ENCODE results near the gene CD99. TPM values are rescaled to one million over a fixed set of nuclear protein-coding genes. Genes with fewer than 3 reads are reported as not detected.
"Not testable (repeated sequence)": the region's sequence is repeated elsewhere in the genome, so short reads cannot be mapped to it uniquely, and the experiment has no call there.

CD99 gene
- total RNA-seq, 1 donor from 2014 or later, result 282 TPM

GRCh38 chrX:2717312-2717711 is 26.2 kb downstream of the CD99 start:
- Histone ChIP-seq H3K4me3 (no peak overlapping the region), H3K4me1 (no peaks in the 10 kb centered on the region), H3K27me3 (no peaks in the 10 kb centered on the region), H3K36me3 (peaks cover 0 to 51% of the 10 kb centered on the region in 2 donors), H3K9me3 (no peaks in the 10 kb centered on the region), H3K27ac (no peak overlapping the region)
- TF ChIP-seq POLR2AphosphoS5 (IDR thresholded peaks at IDR 0.05; ENCODE audit: insufficient read depth in 1 of 2, low read depth in 1 of 2) (no peak), CTCF (IDR thresholded peaks at IDR 0.05) (no peak), POLR2A (IDR thresholded peaks at IDR 0.05) (no peak)
- no peak for DNase-seq (ENCODE audit: extremely low spot score in 2 of 2)
- intact Hi-C loops (cut with DNase I), result no loop called here

DNA sequence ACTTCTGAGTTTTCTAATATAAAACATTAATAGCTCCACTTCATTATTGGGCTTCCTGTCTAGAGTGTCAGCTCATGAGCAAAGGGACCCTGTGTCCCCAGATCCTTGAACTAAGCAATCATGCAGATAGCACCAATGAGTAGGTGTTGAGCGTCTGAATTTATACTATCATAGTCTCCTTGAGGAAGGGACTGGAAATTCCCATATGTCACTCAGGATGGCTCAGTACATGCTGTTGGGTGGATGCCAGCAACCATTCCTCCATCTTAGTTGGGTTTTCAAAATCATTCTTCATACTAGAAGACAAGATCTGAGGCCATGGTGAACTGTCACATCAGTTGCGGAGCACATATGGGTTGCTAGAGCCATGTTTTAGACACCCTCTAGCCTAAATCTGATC is 27.7 kb downstream of the CD99 start:
- Histone ChIP-seq H3K4me3 (no peak overlapping the region), H3K27me3 (no peaks in the 10 kb centered on the region), H3K4me1 (no peaks in the 10 kb centered on the region), H3K27ac (no peak overlapping the region), H3K36me3 (peaks cover 0 to 66% of the 10 kb centered on the region in 2 donors), H3K9me3 (no peaks in the 10 kb centered on the region)
- no peak for DNase-seq (ENCODE audit: extremely low spot score in 2 of 2)
- intact Hi-C loops (cut with DNase I), result no loop called here
- TF ChIP-seq POLR2AphosphoS5 (IDR thresholded peaks at IDR 0.05; ENCODE audit: insufficient read depth in 1 of 2, low read depth in 1 of 2), result no peak
- TF ChIP-seq CTCF (IDR thresholded peaks at IDR 0.05), result no peak
- TF ChIP-seq POLR2A (IDR thresholded peaks at IDR 0.05), result no peak

- TF ChIP-seq POLR2AphosphoS5 (IDR thresholded peaks at IDR 0.05; ENCODE audit: insufficient read depth in 1 of 2, low read depth in 1 of 2) (no peak), POLR2A (IDR thresholded peaks at IDR 0.05) (no peak), CTCF (IDR thresholded peaks at IDR 0.05) (no peak)
- Histone ChIP-seq H3K27ac (no peak overlapping the region), H3K36me3 (peaks cover 0 to 74% of the 10 kb centered on the region in 2 donors), H3K9me3 (no peaks in the 10 kb centered on the region), H3K4me1 (no peaks in the 10 kb centered on the region), H3K4me3 (no peak overlapping the region), H3K27me3 (no peaks in the 10 kb centered on the region)
- no peak for DNase-seq (ENCODE audit: extremely low spot score in 2 of 2)
- intact Hi-C loops (cut with DNase I), result no loop called here
These were observed 28.8 kb downstream of the CD99 start for GRCh38 chrX:2719774-2720447.

DNA sequence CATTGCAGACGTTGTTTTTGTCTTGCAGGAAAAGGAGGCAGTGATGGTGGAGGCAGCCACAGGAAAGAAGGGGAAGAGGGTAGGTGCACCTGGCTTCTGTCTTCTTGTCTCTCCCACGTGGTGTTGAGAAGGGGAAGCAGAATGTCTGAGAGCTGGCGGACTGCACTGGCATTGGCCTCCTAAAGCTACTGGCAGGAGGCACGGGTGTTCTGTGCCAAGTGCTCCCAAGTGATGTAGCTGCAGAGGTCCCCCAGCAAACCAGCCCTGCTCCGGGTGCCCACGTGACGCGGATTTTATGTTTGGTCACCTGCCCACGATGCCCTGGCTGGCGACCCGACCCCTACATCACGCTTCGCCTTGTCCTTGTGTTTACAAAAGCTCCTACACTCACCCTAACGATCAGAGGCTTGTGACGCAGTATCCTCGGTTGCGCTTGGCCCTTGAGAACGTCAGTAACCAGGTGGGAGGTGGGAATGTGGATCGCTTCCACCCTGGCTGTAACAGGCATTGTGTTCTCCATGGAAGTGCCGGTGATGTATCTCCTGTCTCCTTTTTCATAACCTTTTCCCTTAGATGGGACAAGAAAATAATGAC is 32.3 kb downstream of the CD99 start:
- H3K36me3 ChIP-seq, result peaks cover 0 to 87% of the 10 kb centered on the region in 2 donors
- H3K27ac ChIP-seq, result no peak overlapping the region
- TF ChIP-seq POLR2A (IDR thresholded peaks at IDR 0.05) (no peak), CTCF (IDR thresholded peaks at IDR 0.05) (no peak), POLR2AphosphoS5 (IDR thresholded peaks at IDR 0.05; ENCODE audit: insufficient read depth in 1 of 2, low read depth in 1 of 2) (no peak)
- H3K9me3 ChIP-seq, result no peaks in the 10 kb centered on the region
- DNase-seq (ENCODE audit: extremely low spot score in 2 of 2), result no peak
- H3K27me3 ChIP-seq, result no peaks in the 10 kb centered on the region
- intact Hi-C loops (cut with DNase I), result no loop called here
- no peak overlapping the region for H3K4me3 ChIP-seq
- no peaks in the 10 kb centered on the region for H3K4me1 ChIP-seq

GRCh38 chrX:2727264-2727663 is 36.2 kb downstream of the CD99 start:
- H3K27me3 ChIP-seq; H3K9me3 ChIP-seq; H3K4me1 ChIP-seq; intact Hi-C loops (cut with DNase I); H3K4me3 ChIP-seq; H3K27ac ChIP-seq; DNase-seq (ENCODE audit: extremely low spot score in 2 of 2): not testable (repeated sequence)
- peaks cover 0 to 79% of the 10 kb centered on the region in 2 donors for H3K36me3 ChIP-seq

All from vagina (tissue), 2 donors.